Mesenteric fat pad (tissue), 1 donor: ENCODE data around the gene UBD. TPM values are rescaled to one million over a fixed set of nuclear protein-coding genes. Genes with fewer than 3 reads are reported as not detected.

Source experiments
- DNase-seq: peaks from one replicate; pipeline ENCODE4 v3.0.0-alpha.2; 2020; ENCODE audit warnings: low spot score
- total RNA-seq: library from RNA; stranded (reverse); fragmentation: NEBNext Ultra II Directional; extraction: Animal tissue kit (Norgen Biotek cat#: 25700); gene quantifications from one replicate; pipeline ENCODE4 v1.2.1, GENCODE V29; 2021
- donor health status: DM: yes; HTN: yes; CAD: no.

UBD gene
- total RNA-seq, 1 donor from 2014 or later = not detected

DNA sequence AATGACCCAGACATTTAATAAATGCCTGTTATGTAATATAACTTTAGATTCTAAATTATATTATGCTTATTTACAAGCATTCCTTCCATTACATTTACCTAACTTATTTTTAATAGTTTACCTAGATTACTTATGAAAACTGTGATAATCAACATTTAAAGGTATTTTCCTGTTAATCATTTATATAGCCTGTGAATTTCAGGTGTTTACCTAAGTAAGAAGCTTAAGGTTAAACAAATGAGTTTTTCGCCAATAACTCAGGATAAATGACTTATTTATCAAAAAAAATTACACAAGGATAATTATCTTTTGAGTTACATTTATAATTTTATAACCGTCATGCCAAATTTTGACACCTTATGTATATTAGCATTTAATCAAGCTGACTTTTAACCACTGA is 35.5 kb downstream of the UBD start:
- DNase-seq = no peak

DNA sequence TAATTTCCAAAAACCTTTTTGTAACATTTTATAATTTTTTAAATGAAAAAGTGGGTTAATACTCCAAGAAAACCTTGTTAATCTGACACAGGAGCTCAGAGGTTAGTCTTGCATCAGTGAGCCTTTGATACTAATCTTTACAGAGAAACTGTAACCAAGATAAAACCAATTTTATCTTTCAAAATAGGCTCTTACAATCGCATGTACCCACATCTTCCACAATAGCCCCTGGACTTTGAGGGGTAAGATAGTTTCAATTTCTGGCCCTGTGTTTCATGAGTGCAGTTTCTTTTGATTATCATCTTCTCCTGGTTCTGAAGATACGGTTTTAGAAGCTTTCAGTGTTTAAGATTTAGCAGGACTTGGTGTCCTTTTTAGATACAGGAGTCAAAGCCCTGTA is 37.3 kb downstream of the UBD start:
- DNase-seq = no peak

DNA sequence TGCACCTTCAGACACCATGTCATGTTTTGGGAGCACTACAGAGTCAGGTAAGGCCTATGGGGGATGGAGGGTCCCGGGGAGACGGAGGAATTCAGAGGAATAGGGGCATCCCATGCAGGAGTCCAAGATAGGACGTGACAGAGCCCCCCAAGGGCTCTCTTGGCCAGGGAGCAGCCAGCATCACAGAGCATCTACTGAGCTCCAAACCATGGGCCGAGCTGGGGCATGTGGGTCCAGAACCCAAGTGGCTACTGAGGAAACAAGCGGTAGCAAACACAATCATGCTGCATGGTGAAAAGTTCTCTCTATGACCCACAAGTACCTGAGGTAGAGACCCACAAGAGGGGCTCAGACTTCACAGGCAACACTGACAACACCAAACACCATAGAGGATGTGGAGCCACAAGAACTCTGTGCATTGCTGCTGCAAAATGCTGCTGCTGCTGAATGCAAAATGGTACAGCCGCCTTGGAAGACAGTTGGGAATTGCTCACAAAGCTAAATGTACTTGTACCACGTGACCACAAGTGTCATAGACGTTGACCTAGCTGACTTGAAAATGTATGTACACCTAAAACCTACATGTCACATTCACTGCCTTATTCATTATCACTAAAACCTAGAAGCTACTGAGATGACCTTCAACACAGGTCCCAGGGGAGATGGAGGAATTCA is 38.4 kb downstream of the UBD start:
- DNase-seq = no peak

DNA sequence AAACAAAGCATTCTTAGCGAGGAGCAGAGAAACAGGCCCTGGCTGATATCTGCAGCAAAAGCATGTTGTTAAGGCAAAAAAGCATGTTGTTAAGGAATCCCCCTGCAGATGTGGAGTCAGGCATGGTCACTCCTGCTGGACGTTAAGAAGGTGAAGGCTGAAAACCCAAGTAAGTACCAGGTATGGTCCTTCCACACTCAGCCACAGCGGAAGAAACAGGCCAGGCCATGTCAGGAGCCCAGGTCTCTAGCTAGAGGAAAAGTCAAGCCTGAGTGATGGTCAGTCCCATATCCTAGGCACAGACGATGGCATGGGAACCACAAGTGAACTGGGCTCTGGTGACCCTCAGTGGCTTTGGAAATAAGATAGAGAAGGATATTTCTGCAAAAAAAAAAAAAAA is 39.3 kb downstream of the UBD start:
- peak; percentile 22 for DNase-seq

DNA sequence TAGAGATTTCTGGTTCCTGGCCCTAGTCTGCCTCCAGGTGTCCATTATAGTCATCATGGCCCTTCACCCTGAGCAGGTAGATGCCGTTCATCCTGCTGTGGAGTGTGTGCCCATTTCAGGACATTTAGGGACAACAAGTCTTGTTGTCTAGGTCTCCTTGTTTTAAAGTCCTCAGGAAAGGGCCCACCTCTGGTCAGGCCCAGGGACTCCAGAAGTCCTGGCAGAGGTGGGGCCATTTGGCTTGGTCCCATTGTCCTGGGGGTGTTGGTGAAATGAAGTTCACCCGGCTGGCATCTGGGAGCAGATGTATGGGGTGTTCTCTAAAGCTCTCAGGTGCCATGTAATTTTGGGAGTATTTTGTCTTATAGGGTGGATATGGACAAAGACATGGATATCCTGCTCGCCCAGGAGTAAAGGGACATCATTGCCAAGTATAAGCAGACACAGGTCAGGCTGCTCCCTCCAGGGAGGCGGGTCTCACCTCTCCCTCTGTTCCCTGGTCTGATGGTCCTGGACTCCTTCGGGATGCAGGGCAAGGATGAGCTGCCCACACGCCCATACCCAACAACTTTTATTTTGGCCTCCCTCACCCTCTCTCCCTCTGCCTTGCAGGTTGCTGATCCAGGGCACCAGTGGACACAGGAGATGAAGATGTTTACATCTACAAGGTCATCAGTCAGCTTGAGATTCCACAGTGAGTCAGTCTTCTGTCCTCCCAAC is 40.1 kb downstream of the UBD start:
- peak; percentile 30 for DNase-seq

DNA sequence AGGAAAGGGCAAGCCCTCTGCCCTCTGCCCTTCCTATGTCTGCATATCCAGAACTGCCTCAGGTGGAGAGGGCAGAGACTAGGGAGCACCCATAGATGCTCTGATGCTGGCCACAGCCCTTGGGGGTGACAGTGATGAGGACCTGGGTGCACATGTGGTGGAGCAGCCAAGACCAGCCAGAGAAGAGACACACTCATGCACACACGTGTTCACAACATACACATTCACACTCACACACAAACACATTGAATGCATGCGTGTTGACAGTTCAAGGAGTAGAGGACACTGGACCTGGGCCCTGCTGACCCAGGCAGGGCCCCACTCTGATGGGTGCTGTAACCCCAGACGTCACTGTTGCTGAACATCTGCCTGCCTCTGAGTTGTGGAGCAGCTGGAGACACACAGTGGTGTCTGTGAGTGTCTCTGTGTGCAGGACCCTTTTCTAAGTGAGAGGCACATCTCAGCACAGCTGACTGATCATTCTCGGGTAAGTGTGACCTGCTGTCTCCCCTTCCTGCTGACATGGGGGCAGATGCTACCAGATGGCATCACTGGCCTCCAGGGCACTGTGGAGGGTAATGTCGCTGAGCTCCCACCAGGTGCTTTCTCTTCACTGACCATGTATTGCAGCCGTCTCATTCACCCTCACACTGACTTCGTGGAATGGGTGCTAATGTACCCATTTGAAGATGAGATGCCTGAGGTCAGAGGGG is 41.6 kb downstream of the UBD start:
- DNase-seq = peak; percentile 59

DNA sequence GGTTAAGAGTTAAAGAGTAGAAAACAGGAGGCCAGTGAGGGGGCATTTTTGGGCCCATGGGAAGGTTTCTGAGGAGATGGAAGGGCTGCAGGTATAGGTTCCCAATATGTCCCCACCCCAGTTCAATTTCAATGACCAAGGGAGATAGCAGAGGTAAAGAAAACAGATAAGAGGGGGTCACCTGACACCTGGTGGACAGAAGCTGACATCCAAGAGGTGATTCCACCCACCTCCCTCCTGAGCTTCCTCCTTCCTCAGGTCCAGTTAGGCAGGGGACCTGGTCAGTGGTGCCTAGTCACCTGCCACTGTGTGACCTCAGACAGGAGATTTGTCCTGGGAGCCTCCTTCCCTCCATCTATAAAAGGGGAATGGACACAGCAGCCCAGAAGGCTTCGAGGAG is 42.3 kb downstream of the UBD start:
- DNase-seq = peak; percentile 28

DNA sequence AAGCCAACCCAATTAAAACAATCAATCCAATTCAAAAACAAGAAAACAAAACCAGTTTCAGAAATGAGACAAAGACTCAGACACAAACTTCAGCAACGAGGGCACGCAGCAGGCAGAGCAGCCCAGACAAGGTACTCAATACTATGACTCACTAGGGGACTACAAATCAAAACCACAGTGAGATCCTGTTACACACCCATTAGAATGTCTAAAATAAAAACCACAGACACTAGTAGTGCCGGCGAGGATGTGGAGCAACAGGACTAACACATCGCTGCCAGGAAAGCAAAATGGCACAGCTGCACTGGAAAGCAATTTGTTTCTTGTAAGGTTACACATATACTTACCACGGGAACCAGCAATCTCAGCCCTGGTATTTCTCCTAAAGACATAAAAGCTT is 43.4 kb downstream of the UBD start:
- DNase-seq = peak; percentile 30

DNA sequence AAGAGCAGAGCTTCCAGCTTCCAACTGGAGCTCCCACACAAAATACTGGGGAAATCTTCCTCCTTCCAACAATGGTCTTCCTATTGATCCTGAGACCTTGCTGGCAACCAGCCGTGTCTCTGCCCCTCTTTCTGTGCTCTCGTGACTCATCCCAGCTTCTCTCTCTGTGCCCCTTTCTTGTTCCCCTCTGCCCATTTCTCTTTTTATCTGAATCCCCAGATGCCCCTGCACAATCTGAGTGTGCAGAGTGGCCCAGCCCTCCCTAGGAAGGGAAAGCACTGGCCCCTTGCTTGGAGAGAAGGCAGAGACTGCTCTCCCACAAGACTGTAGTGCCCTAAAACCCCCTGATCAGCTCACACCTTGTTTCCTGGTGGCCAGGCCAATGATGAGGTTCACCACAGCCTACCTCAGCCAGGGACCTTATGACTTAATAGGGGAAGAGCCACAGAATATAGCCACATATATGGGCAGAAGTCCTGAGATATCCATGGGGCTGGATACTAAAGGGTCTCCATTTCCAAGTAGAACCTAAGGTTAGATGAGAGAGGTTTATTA is 48.7 kb downstream of the UBD start:
- peak; percentile 37 for DNase-seq

DNA sequence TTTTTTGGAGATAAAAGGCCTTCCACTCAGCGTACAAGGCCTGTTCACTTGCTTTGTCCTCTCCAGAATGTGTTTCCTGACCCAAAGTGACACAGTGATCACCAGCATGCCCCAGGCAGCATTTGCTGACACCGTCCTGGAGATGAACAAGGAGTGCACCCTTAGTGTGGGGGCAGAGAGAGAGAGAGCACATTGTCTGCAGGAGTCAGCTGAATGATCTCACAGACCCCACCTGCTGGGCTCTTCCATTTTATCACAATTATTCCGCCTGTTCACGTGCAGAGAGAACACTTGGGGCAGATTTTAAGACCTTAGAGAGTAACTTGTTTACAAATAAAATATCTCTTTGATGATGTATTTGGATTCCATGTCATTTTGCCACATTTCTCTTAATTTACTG is 49.3 kb downstream of the UBD start:
- DNase-seq = peak; percentile 26

DNA sequence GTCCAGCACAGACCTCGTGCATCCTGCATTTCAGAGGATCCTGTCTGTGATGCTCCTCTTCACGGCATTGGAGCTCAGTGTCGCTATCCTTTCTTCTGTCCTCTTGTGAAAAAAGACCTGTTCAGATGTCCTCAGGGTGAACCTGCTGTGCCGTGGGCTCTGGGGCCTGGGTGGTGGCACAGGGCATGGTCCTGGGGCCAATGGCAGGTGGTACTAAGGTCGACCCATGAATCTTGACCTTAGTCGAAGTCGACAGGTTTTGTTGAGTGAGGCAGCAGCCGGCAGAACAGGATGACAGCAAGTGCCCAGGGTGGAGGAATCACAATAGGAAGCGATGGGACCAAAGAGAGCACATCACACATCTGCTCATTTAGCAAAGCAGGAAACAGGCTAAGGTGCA is 49.8 kb downstream of the UBD start:
- peak; percentile 33 for DNase-seq

DNA sequence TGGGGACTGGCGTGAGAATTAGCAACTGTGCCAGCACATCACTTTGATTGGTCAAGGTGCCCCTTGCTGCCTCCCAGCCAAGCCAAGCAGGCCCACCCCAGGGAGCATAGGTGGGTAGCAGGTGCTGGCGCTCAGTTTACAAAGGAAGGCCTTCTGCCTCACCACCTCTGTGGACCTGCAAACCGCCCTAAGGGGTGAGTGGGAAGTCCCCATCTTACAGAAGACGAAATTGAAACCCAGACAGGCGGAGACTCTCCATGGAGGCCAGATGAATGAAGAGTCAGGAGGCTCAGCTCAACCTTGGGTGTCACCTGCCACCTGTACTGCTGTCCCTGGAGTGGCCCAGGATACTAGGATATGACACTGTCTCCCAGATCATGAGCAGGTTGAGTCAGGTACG is 50.3 kb downstream of the UBD start:
- peak; percentile 22 for DNase-seq

DNA sequence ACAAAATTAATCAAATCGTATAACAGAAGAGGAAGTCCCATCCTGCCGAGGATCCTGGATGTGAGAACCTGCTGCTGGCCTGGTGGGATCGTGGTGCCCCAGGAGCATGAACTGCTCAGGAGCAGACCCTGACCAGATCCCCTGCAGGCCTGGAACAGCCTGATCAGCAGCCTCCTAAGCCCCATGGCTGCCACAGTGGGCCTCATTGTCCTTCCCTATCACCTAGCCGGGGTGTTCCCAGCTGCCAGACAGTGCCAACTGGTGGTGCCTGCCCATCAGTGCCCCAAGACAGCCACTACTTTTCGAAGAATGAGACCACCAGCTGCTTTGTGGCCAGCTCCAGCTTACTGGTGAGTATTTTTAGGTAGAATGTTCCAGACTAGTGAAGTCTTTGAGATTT is 52.2 kb downstream of the UBD start:
- DNase-seq = no peak

DNA sequence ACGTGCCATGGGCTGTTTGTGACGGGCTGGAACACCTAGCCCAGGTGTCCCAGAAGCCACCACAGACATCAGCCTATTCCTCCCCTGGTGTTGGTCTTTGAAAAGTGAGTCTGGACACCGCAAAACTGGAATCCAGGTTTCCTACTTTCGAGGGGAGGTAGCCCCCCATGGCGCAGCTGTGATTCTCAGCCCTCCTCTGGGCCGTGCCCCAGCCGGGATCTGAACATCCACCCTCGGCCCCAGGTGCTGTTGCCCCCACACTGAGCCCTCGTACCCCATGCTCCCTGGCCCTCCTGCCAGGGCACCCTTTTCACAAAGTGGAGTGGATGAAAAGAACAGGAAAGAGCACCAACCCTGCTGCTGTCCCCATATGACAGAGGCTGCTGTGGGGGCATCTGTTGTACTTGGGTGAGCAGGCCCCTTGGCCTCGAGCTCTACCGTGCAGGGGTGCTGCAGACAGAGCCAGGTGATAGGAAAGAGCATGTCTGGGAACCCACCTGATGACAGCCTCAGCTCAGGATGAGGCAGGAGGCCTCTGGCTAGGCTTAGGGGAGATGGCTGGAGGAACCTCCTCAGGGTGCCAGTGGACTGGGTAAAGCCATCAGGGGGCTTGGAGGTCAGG is 53.0 kb downstream of the UBD start:
- DNase-seq = no peak

DNA sequence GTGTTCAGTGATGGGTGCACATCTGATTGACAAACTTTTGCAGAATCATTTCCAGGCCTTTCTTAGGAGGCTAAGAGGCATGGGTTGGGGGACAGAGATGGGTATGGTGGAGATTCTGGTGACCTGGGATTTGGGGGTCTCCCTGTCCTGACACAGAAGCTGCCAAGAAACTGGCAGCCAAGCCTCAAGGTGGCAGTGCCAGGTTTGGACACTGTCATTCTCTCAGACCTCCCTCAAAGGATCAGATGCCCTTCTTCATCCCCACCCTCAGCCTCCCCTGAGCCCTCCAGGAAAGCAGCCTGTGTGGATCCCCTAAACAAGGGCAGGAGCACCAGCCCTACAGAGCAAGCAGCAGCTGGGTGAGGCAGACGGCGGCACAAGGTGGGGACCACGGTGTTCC is 53.7 kb downstream of the UBD start:
- DNase-seq = no peak

Other genes with a start within 250 kb of the UBD start
- not detected for gene OR5V1, start 190.9 kb downstream of the UBD start, total RNA-seq
- not detected for gene OR12D3, start 184.4 kb downstream of the UBD start, total RNA-seq
- gene OR12D2, start 164.1 kb downstream of the UBD start, total RNA-seq = not detected
- not detected for gene OR12D1, start 144.8 kb downstream of the UBD start, total RNA-seq
- gene OR10C1, start 120.4 kb downstream of the UBD start, total RNA-seq = not detected
- not detected for gene OR11A1, start 102.7 kb downstream of the UBD start, total RNA-seq
- gene OR2H1, start 102.6 kb downstream of the UBD start, total RNA-seq = not detected
- not detected for gene MAS1L, start 71.8 kb downstream of the UBD start, total RNA-seq
- not detected for gene OR2H2, start 25.4 kb upstream of the UBD start, total RNA-seq
- 33.5 TPM for gene GABBR1, start 73.5 kb upstream of the UBD start, total RNA-seq
- gene MOG, start 97.4 kb upstream of the UBD start, total RNA-seq = not detected
- gene ZFP57, start 121.4 kb upstream of the UBD start, total RNA-seq = not detected
- gene HLA-F, start 163.7 kb upstream of the UBD start, total RNA-seq = 66.5 TPM